Measurements from ENCODE around the gene APBA1.

Gene APBA1

DNA sequence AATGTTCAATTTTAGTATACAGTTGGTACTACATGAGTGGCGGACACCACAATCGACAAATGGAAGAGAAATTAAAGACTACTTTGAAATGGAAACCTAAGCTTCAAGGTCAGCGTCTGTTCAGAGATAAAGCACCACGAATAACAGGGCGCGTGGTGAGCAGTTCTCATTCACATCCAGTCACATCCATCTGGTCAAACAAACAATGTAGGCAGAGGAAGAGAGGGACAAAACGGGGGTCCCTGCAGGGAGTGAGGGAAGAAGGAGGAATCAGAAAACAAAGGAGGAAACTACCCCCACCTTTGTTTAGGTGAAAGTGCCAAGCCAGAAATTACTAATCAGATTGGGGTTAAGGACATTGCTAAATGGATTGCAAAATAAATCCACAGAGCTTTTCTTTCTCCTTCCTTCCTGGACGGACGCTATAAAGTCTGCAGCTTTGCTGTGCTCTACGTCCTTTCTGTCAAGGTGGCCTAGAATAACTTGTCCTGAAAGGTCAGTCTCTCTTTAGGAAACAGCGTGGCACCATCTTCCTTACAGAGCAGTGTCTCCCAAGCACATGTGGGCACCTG, 208.6 kb downstream of the APBA1 start:
- TF ChIP-seq GLIS3 (CRISPR knock-in tag; IDR thresholded peaks at IDR 0.05) (no peak), SNAI2 (CRISPR knock-in tag; IDR thresholded peaks at IDR 0.05) (no peak), CSRNP3 (CRISPR knock-in tag; IDR thresholded peaks at IDR 0.05) (no peak), PPARA (CRISPR knock-in tag; IDR thresholded peaks at IDR 0.05; ENCODE audit: borderline replicate concordance) (no peak), CREB5 (CRISPR knock-in tag; IDR thresholded peaks at IDR 0.05; ENCODE audit: low read depth) (no peak), ZNF8 (CRISPR knock-in tag; IDR thresholded peaks at IDR 0.05) (no peak), RARB (CRISPR knock-in tag; IDR thresholded peaks at IDR 0.05) (no peak), BACH2 (CRISPR knock-in tag; IDR thresholded peaks at IDR 0.05; ENCODE audit: borderline replicate concordance) (no peak), ISL1 (CRISPR knock-in tag; IDR thresholded peaks at IDR 0.05) (no peak), CSDC2 (CRISPR knock-in tag; IDR thresholded peaks at IDR 0.05) (no peak), ZNF70 (CRISPR knock-in tag; IDR thresholded peaks at IDR 0.05) (no peak), OSR1 (CRISPR knock-in tag; IDR thresholded peaks at IDR 0.05) (no peak), ZNF565 (CRISPR knock-in tag; conservative IDR thresholded peaks at IDR 0.05; ENCODE audit: low read depth) (no peak), ARNTL (CRISPR knock-in tag; IDR thresholded peaks at IDR 0.05; ENCODE audit: borderline replicate concordance, low read depth) (no peak), TSHZ2 (CRISPR knock-in tag; IDR thresholded peaks at IDR 0.05) (no peak), ZFP30 (CRISPR knock-in tag; IDR thresholded peaks at IDR 0.05) (no peak), ZC3H10 (CRISPR knock-in tag; IDR thresholded peaks at IDR 0.05) (no peak), TCF4 (CRISPR knock-in tag; IDR thresholded peaks at IDR 0.05; ENCODE audit: borderline replicate concordance) (no peak)
- TF ChIP-seq, protein P1, sequence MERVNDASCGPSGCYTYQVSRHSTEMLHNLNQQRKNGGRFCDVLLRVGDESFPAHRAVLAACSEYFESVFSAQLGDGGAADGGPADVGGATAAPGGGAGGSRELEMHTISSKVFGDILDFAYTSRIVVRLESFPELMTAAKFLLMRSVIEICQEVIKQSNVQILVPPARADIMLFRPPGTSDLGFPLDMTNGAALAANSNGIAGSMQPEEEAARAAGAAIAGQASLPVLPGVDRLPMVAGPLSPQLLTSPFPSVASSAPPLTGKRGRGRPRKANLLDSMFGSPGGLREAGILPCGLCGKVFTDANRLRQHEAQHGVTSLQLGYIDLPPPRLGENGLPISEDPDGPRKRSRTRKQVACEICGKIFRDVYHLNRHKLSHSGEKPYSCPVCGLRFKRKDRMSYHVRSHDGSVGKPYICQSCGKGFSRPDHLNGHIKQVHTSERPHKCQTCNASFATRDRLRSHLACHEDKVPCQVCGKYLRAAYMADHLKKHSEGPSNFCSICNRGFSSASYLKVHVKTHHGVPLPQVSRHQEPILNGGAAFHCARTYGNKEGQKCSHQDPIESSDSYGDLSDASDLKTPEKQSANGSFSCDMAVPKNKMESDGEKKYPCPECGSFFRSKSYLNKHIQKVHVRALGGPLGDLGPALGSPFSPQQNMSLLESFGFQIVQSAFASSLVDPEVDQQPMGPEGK (CRISPR knock-in tag; IDR thresholded peaks at IDR 0.05; ENCODE audit: borderline replicate concordance), result no peak
- ATAC-seq, result no peak

DNA sequence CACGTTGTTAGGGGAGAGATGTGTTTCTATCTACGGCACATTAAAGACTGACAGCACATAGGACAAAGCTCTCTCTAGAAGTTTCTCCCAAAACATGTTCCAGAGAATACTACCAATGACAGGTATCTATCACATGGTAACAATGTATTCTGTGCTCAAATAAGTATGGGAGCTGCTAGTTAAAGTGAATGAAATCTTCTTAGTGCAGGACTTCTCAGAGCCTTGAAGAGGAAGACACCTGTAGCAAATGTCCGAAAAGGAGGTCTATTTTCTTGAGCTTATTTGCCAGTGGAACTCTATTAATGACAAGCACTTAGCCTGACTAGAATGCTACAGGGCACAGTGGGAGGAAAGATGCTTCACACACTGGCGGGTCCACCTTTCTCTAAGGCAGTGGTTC, 209.8 kb downstream of the APBA1 start:
- TF ChIP-seq TSHZ2 (CRISPR knock-in tag; IDR thresholded peaks at IDR 0.05) (no peak), ZNF8 (CRISPR knock-in tag; IDR thresholded peaks at IDR 0.05) (no peak)
- ATAC-seq, result no peak

Data from SK-N-SH treated with all-trans-retinoic acid at 6 μM for 48 hours (cell line).